Adrenal gland (tissue), 5 donors: Measurements from ENCODE around the gene RASGEF1C.

ENCODE experiments used
- CTCF ChIP-seq, 6 experiments: fragments of 450-650 bp in 4 of 6; fragments of 200-600 bp in 2 of 6; sonication (generic) in 1 of 6; IDR thresholded peaks; 1 replicate in 5 of 6; 2 replicates in 1 of 6; pipeline versions ENCODE4 v1.5.1 to v1.8.0; 2016 to 2021; ENCODE audit warnings: antibody characterized with exemption in 6 of 6, mild to moderate bottlenecking in 2 of 6, moderate library complexity in 1 of 6
- POLR2A ChIP-seq, 2 donors: fragments of 450-650 bp; IDR thresholded peaks; one replicate each; pipeline ENCODE4 v1.6.1; 2017; ENCODE audit warnings: antibody characterized with exemption in 2 of 2, mild to moderate bottlenecking in 2 of 2, moderate library complexity in 1 of 2
- donor health status: DM: no; HTN: no; CAD: no.

DNA sequence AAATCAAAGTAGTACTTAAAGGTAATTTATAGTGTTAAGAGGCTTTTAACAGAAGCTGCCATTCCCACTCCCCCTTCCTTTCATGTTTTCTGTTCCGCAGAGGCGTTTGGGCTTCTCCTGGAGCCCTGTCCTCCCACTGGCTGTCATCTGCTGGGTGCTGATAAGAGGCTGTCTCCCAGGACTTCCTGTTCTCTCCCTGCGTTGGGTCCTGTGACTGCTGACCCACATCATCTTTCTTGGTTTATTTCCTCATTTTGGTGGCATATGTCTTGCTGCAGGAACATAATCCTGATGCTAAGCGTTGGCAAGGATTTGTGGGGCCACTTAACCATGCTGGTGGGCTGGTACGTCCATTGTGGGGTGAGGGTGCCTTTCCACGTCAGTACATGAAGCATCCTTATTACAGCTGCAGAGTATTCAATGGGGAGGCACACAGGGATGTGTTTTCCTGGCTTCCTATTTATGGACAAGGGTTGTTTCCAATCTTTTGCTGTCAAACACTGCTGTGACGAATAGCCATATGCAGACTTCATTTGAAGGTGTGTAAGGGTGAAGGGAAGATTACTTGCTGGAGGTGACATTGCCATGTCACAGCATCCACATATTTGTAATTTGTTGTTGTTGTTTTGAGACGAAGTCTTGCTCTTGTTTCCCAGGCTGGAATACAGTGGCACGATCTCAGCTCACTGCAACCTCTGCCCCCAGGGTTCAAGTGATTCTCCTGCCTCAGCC lies 115.2 kb downstream of the RASGEF1C start:
- no peak for TF ChIP-seq CTCF (IDR thresholded peaks at IDR 0.05)
- TF ChIP-seq POLR2A (IDR thresholded peaks at IDR 0.05) = no peak
